Neural cell (in vitro differentiated cells): ENCODE data around the gene CYP1A1. TPM values are rescaled to one million over a fixed set of nuclear protein-coding genes. Genes with fewer than 3 reads are reported as not detected.

ENCODE experiments used
- H2AFZ ChIP-seq: fragments of 200-600, 300-800 bp; sonication (generic), shearing (Covaris generic); 2 replicates; pipeline ENCODE4 v1.6.0; 2014; ENCODE audit warnings: low read depth, mild to moderate bottlenecking, antibody characterized with exemption, low read length, moderate library complexity
- H3F3A ChIP-seq: fragments of 200-600 bp; shearing (Covaris generic); 2 replicates; pipeline ENCODE4 v1.6.1; 2016; ENCODE audit warnings: mild to moderate bottlenecking, moderate library complexity, mixed read lengths, antibody characterized with exemption, low read length; ENCODE audit not compliant: insufficient read depth, poor library complexity, severe bottlenecking
- H3K27ac ChIP-seq: fragments of 200-600, 300-800 bp; sonication (generic), shearing (Covaris generic); 2 replicates; pipeline ENCODE4 v1.5.1; 2014; ENCODE audit warnings: mild to moderate bottlenecking, low read length, moderate library complexity
- H3K27me3 ChIP-seq: fragments of 300-800, 200-600 bp; sonication (generic), shearing (Covaris generic); 2 replicates; pipeline ENCODE4 v1.6.0; 2014; ENCODE audit warnings: mild to moderate bottlenecking, low read depth, low read length, moderate library complexity; ENCODE audit not compliant: insufficient read depth
- H3K36me3 ChIP-seq: fragments of 300-800, 200-600 bp; sonication (generic), shearing (Covaris generic); 2 replicates; pipeline ENCODE4 v1.5.1; 2014; ENCODE audit warnings: mild to moderate bottlenecking, antibody characterized with exemption, low read length, moderate library complexity; ENCODE audit not compliant: insufficient read depth
- H3K4me2 ChIP-seq: fragments of 300-800, 200-600 bp; sonication (generic), shearing (Covaris generic); 2 replicates; pipeline ENCODE4 v1.6.0; 2014; ENCODE audit warnings: mild to moderate bottlenecking, low read length
- H3K4me3 ChIP-seq: fragments of 300-800, 200-600 bp; sonication (generic), shearing (Covaris generic); 2 replicates; pipeline ENCODE4 v1.5.1; 2014; ENCODE audit warnings: mild to moderate bottlenecking, low read length, moderate library complexity
- H3K79me2 ChIP-seq: fragments of 200-600 bp; shearing (Covaris generic); replicated peaks from 2 replicates; pipeline ENCODE4 v1.6.0; 2014; ENCODE audit warnings: mild to moderate bottlenecking, low read length, moderate library complexity; ENCODE audit not compliant: insufficient read depth
- H3K9ac ChIP-seq: fragments of 300-800, 200-600 bp; sonication (generic), shearing (Covaris generic); 2 replicates; pipeline ENCODE4 v1.6.1; 2016; ENCODE audit warnings: mild to moderate bottlenecking, low read length, mixed read lengths
- H3K9me2 ChIP-seq: fragments of 200-600 bp; shearing (Covaris generic); 2 replicates; pipeline ENCODE4 v1.6.1; 2016; ENCODE audit warnings: mild to moderate bottlenecking, low read length, mixed read lengths; ENCODE audit not compliant: insufficient read depth
- H3K9me3 ChIP-seq: fragments of 200-600, 300-800 bp; sonication (generic), shearing (Covaris generic); 2 replicates; pipeline ENCODE4 v1.6.1; 2016; ENCODE audit warnings: mild to moderate bottlenecking, mixed run types, low read length, moderate library complexity, mixed read lengths
- H4K20me1 ChIP-seq: fragments of 200-600 bp; shearing (Covaris generic); 2 replicates; pipeline ENCODE4 v1.6.1; 2016; ENCODE audit warnings: mild to moderate bottlenecking, mixed run types; ENCODE audit not compliant: insufficient read depth
- EP300 ChIP-seq: fragments of 450-650 bp; conservative IDR thresholded peaks from 2 replicates; pipeline ENCODE4 v1.6.1; 2014; ENCODE audit warnings: antibody characterized with exemption, mild to moderate bottlenecking, moderate library complexity; ENCODE audit not compliant: poor library complexity, severe bottlenecking
- EZH2 ChIP-seq: fragments of 200-600, 300-800 bp; shearing (Covaris generic), sonication (generic); IDR thresholded peaks from 2 replicates; pipeline ENCODE4 v1.6.1; 2014; ENCODE audit warnings: antibody characterized with exemption, low read length, borderline replicate concordance, mild to moderate bottlenecking; ENCODE audit not compliant: insufficient read depth, poor library complexity, severe bottlenecking
- MXI1 ChIP-seq: fragments of 450-650 bp; conservative IDR thresholded peaks from 2 replicates; pipeline ENCODE4 v1.6.1; 2014; ENCODE audit warnings: antibody characterized with exemption, mild to moderate bottlenecking; ENCODE audit not compliant: poor library complexity, severe bottlenecking
- POLR2AphosphoS5 ChIP-seq: IDR thresholded peaks from 2 replicates; pipeline ENCODE4 v1.6.1; 2012
- RAD21 ChIP-seq: fragments of 450-650 bp; conservative IDR thresholded peaks from 2 replicates; pipeline ENCODE4 v1.6.1; 2014; ENCODE audit warnings: antibody characterized with exemption, mild to moderate bottlenecking, moderate library complexity
- SMC3 ChIP-seq: fragments of 450-650 bp; conservative IDR thresholded peaks from 2 replicates; pipeline ENCODE4 v1.6.1; 2014; ENCODE audit warnings: antibody characterized with exemption, mild to moderate bottlenecking, moderate library complexity; ENCODE audit not compliant: poor library complexity
- TAF1 ChIP-seq: IDR thresholded peaks from 2 replicates; pipeline ENCODE4 v1.6.1; 2012; ENCODE audit warnings: low read depth
- polyA plus RNA-seq: library from polyadenylated mRNA; depleted of rRNA; stranded (reverse); fragments of >200 nt; gene quantifications from 2 replicates; pipeline ENCODE4 v1.2.3, GENCODE V29; 2014
- TF ChIP-seq, protein P1 (sequence below): fragments of 450-650 bp; IDR thresholded peaks from 2 replicates; pipeline ENCODE4 v1.5.1; 2014; ENCODE audit warnings: antibody characterized with exemption, mild to moderate bottlenecking, moderate library complexity; ENCODE audit not compliant: poor library complexity, severe bottlenecking
- TF ChIP-seq, protein P2 (sequence below): IDR thresholded peaks from 2 replicates; pipeline ENCODE4 v1.6.1; 2012; ENCODE audit warnings: borderline replicate concordance

The CYP1A1 gene
- polyA plus RNA-seq, 1 donor from 2014 or later, result 0.09 TPM

DNA sequence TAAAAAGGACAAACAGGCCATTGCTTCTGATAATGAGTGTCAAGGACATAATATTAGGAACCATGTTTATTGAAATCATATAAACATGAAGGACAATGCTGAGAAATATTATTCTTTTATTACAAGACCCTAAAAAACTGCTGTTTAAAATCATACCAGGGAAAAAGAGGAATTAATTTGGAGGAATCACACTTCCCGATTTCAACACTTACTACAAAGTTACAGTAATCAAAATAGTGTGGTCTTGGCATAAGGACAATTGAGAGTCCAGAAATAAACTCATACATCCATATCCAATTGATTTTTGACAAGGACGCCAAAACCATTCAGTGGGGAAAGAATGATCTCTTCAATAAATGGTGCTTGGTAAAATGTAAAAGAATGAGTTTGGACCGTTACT is 13.0 kb downstream of the CYP1A1 start:
- Histone ChIP-seq H3K4me3 (no peak overlapping the region), H3K9ac (no peak overlapping the region), H3K4me2 (no peak overlapping the region), H3F3A (no peaks in the 10 kb centered on the region), H3K27me3 (peaks cover 9% of the 10 kb centered on the region), H3K79me2 (no peaks in the 10 kb centered on the region), H2AFZ (no peak overlapping the region), H3K27ac (no peak overlapping the region), H3K9me3 (no peaks in the 10 kb centered on the region), H4K20me1 (no peaks in the 10 kb centered on the region), H3K9me2 (no peaks in the 10 kb centered on the region), H3K36me3 (no peaks in the 10 kb centered on the region)
- TF ChIP-seq EZH2 (no peak), SMC3 (no peak), EP300 (no peak), RAD21 (no peak), MXI1 (no peak)
- TF ChIP-seq, protein P1, sequence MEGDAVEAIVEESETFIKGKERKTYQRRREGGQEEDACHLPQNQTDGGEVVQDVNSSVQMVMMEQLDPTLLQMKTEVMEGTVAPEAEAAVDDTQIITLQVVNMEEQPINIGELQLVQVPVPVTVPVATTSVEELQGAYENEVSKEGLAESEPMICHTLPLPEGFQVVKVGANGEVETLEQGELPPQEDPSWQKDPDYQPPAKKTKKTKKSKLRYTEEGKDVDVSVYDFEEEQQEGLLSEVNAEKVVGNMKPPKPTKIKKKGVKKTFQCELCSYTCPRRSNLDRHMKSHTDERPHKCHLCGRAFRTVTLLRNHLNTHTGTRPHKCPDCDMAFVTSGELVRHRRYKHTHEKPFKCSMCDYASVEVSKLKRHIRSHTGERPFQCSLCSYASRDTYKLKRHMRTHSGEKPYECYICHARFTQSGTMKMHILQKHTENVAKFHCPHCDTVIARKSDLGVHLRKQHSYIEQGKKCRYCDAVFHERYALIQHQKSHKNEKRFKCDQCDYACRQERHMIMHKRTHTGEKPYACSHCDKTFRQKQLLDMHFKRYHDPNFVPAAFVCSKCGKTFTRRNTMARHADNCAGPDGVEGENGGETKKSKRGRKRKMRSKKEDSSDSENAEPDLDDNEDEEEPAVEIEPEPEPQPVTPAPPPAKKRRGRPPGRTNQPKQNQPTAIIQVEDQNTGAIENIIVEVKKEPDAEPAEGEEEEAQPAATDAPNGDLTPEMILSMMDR, result no peak

DNA sequence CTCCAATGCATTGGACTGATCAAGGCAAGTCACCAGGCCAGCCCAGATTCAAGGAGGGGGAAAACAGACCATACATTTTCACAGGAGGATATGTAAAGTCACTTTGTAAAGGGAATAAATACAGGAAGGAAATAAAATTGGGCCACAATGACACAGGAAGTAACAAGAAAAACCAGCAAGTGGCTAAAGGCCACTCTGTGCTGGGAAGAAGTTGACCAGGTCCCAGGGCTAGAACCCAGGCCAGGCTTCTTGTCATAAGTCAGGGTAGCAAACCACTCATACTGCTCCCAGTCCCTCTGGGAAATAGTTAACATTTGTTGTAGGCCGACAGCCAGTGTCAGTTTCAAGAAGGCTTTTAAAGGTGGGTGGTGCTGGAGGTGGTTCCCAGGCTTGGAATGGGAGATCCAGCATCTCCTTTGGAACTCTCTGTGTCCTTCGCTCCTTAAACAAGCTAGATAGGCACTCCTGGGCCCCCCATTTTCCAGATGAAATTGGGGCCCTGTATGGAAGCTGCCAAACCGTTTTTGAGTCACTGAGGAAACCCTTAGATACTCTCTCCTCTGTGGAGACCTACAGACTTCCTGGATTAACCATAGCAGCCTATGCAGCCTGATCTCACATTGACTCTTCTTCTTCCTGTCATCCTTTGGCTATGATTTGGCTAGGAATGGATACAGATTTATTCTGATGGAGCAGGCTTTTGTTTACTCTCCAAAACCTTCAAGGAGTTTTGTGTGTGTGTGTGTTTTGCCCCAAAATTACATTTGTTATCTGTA is 14.8 kb downstream of the CYP1A1 start:
- Histone ChIP-seq H3K9me2 (no peaks in the 10 kb centered on the region), H3F3A (no peaks in the 10 kb centered on the region), H3K4me3 (no peak overlapping the region), H3K27ac (no peak overlapping the region), H2AFZ (no peak overlapping the region), H3K36me3 (no peaks in the 10 kb centered on the region), H4K20me1 (no peaks in the 10 kb centered on the region), H3K79me2 (no peaks in the 10 kb centered on the region), H3K9ac (no peak overlapping the region), H3K9me3 (no peaks in the 10 kb centered on the region), H3K27me3 (peaks cover 9% of the 10 kb centered on the region), H3K4me2 (no peak overlapping the region)
- no peak for TF ChIP-seq SMC3
- no peak for TF ChIP-seq TAF1
- TF ChIP-seq, protein P2, sequence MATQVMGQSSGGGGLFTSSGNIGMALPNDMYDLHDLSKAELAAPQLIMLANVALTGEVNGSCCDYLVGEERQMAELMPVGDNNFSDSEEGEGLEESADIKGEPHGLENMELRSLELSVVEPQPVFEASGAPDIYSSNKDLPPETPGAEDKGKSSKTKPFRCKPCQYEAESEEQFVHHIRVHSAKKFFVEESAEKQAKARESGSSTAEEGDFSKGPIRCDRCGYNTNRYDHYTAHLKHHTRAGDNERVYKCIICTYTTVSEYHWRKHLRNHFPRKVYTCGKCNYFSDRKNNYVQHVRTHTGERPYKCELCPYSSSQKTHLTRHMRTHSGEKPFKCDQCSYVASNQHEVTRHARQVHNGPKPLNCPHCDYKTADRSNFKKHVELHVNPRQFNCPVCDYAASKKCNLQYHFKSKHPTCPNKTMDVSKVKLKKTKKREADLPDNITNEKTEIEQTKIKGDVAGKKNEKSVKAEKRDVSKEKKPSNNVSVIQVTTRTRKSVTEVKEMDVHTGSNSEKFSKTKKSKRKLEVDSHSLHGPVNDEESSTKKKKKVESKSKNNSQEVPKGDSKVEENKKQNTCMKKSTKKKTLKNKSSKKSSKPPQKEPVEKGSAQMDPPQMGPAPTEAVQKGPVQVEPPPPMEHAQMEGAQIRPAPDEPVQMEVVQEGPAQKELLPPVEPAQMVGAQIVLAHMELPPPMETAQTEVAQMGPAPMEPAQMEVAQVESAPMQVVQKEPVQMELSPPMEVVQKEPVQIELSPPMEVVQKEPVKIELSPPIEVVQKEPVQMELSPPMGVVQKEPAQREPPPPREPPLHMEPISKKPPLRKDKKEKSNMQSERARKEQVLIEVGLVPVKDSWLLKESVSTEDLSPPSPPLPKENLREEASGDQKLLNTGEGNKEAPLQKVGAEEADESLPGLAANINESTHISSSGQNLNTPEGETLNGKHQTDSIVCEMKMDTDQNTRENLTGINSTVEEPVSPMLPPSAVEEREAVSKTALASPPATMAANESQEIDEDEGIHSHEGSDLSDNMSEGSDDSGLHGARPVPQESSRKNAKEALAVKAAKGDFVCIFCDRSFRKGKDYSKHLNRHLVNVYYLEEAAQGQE, result no peak
- TF ChIP-seq EZH2, result no peak
- no peak for TF ChIP-seq POLR2AphosphoS5
- TF ChIP-seq EP300, result no peak
- no peak for TF ChIP-seq RAD21
- TF ChIP-seq, protein P1, result no peak
- no peak for TF ChIP-seq MXI1
